HG03196 (cell line): ENCODE results near the gene FLT3.
"Not testable (repeated sequence)": the region's sequence is repeated elsewhere in the genome, so short reads cannot be mapped to it uniquely, and the experiment has no call there.

Experiments used
- ATAC-seq: cut with Tn5 transposase; IDR thresholded peaks from one replicate; pipeline ENCODE4 v1.9.1; 2021; ENCODE audit not compliant: unreplicated experiment

Gene FLT3

GRCh38 chr13:28046981-28047380 is 53.4 kb downstream of the FLT3 start:
- ATAC-seq: no peak

GRCh38 chr13:28045861-28046260 is 54.5 kb downstream of the FLT3 start:
- no peak for ATAC-seq

- no peak for ATAC-seq
Measured at GRCh38 chr13:28044608-28045007, 55.8 kb downstream of the FLT3 start.

GRCh38 chr13:28043224-28043623 is 57.2 kb downstream of the FLT3 start:
- no peak for ATAC-seq

- ATAC-seq: no peak
Measured at GRCh38 chr13:28041501-28041900, 58.9 kb downstream of the FLT3 start.

GRCh38 chr13:28041031-28041461 is 59.3 kb downstream of the FLT3 start:
- no peak for ATAC-seq

- ATAC-seq: no peak
Measured at GRCh38 chr13:28037399-28037798, 63.0 kb downstream of the FLT3 start.

GRCh38 chr13:28035146-28035782 is 65.1 kb downstream of the FLT3 start:
- no peak for ATAC-seq

- ATAC-seq: no peak
Measured at GRCh38 chr13:28033894-28034655, 66.3 kb downstream of the FLT3 start.

GRCh38 chr13:28032438-28032837 is 67.9 kb downstream of the FLT3 start:
- not testable (repeated sequence) for ATAC-seq

- ATAC-seq: no peak
Measured at GRCh38 chr13:28031896-28032288, 68.5 kb downstream of the FLT3 start.

- no peak for ATAC-seq
Measured at GRCh38 chr13:28031220-28031895, 69.0 kb downstream of the FLT3 start.

- no peak for ATAC-seq
Measured at GRCh38 chr13:28027607-28028364, 72.6 kb downstream of the FLT3 start.

- no peak for ATAC-seq
Measured at GRCh38 chr13:28027071-28027470, 73.3 kb downstream of the FLT3 start.

- ATAC-seq: no peak
Measured at GRCh38 chr13:28026508-28026907, 73.9 kb downstream of the FLT3 start.

- ATAC-seq: no peak
Measured at GRCh38 chr13:28022848-28023518, 77.4 kb downstream of the FLT3 start.

GRCh38 chr13:28014301-28014700 is 86.1 kb downstream of the FLT3 start:
- no peak for ATAC-seq

- ATAC-seq: no peak
Measured at GRCh38 chr13:28013482-28013881, 86.9 kb downstream of the FLT3 start.

- peak; percentile 84 for ATAC-seq
Measured at GRCh38 chr13:28012896-28013295, 87.5 kb downstream of the FLT3 start.

- ATAC-seq: no peak
Measured at GRCh38 chr13:28012383-28012782, 88.0 kb downstream of the FLT3 start.

GRCh38 chr13:28010046-28010445 is 90.3 kb downstream of the FLT3 start:
- no peak for ATAC-seq
